ENCODE results near the gene CARM1.
"Not testable (repeated sequence)": the region's sequence is repeated elsewhere in the genome, so short reads cannot be mapped to it uniquely, and the experiment has no call there.

Gene CARM1

GRCh38 chr19:10928563-10929401 is 57.4 kb downstream of the CARM1 start, which contains the start of the genes TIMM29 and YIPF2:
TSS of gene TIMM29 (plus strand) at chr19:10928811. CDS start at chr19:10928823, 12 bp downstream.
TSS of gene YIPF2 (minus strand) at chr19:10928639. CDS start at chr19:10928410, 229 bp downstream.
- DNase-seq (ENCODE audit: low read depth): peak; percentile 84

- no peak for DNase-seq (ENCODE audit: low read depth)
Observed at GRCh38 chr19:10929402-10929794, 58.0 kb downstream of the CARM1 start.

DNA sequence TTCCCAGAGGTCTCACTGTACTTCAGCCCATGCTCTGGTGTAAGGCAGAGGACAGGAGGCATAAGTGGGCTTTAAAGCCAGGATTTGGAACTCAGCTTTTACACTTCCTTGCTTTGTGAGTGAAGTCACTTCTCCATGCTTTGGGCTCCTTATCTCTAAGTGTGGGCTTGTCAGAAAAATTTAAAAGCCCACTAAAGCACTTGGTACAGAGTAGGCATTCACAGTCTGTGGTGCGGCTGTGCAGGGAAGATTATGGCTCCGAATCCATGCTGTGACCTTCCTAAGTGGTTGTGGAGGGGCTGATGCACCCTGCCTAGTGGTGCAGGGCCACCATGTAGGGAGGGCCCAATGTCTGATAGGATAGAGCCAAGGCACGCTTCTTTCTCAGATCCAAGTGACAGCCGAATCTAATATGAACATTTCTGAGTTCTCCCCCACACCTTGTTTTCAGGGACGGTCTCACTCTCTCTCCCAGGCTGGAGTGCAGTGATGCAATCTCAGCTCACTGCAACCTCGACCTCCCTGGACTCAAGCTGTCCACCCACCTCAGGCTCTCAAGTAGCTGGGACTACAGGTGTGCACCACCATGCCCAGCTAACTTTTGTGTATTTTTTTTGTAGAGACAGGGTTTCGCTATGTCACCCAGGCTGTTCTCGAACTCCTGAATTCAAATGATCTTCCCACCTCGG is 64.2 kb downstream of the CARM1 start:
- DNase-seq (ENCODE audit: low read depth): no peak

GRCh38 chr19:10936661-10937084 is 65.3 kb downstream of the CARM1 start:
- DNase-seq (ENCODE audit: low read depth): no peak

- not testable (repeated sequence) for DNase-seq (ENCODE audit: low read depth)
Observed at GRCh38 chr19:10941649-10942048, 70.3 kb downstream of the CARM1 start.

DNA sequence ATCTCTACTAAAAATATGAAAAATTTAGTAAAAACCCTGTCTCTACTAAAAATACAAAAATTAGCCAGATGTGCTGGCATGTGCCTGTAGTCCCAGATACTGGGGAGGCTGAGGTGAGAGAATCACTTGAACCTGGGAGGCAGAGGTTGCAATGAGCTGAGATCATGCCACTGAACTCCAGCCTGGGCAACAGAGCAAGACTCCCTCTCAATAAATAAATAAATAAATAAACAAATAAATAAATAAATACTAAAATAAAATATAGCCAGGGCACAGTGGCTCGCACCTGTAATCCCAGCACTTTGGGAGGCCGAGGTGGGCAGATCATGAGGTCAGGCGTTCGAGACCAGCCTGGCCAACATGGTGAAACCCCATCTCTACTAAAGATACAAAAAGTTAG is 72.1 kb downstream of the CARM1 start:
- not testable (repeated sequence) for DNase-seq (ENCODE audit: low read depth)

DNA sequence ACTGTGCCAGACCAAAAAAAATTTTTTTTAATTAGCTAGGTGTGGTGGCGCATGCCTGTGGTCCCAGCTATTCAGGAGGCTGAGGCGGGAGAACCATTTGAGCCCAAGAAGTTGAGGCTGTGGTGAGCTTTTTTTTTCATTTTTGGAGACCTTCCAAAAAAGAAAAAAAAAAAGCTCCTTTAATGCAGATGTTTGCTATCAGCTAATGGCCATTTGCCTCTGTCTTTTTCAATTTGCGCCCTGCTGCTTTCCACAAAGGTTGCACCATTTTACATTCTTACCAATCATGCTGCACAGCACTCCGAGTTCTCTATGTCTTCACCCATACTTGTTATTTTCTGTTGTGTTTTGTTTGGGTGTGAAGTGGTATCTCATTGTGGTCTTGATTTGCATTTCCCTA is 73.9 kb downstream of the CARM1 start:
- DNase-seq (ENCODE audit: low read depth): no peak

DNA sequence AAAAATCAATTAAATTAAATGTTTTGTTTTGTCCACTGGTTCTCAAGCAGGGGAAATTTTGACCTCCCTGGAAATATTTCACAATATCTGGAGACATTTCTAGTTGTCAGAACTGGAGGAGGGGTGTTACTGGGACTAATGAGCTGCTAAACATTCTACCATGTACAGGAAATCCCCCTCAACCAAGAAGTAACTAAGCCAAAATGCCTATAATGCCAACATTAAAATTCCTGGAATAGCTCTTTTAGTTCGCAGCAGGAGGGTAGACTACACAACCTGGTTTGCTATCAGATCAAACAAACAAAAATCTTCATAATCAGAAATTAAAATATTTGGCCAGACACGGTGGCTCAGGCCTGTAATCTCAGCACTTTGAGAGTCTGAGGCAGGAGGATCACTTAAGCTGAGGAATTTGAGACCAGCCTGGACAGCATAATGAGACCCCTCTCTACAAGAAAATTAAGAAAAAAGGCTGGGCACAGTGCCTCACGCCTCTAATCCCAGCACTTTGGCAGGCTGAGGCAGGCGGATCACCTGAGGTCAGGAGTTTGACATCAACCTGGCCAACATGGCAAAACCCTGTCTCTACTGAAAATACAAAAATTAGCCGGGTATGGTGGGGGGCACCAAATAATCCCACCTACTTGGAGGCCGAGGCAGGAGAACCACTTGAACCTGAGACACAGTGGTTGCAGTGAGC is 75.8 kb downstream of the CARM1 start:
- no peak for DNase-seq (ENCODE audit: low read depth)

GRCh38 chr19:10952809-10953208 is 81.5 kb downstream of the CARM1 start:
- DNase-seq (ENCODE audit: low read depth): no peak

DNA sequence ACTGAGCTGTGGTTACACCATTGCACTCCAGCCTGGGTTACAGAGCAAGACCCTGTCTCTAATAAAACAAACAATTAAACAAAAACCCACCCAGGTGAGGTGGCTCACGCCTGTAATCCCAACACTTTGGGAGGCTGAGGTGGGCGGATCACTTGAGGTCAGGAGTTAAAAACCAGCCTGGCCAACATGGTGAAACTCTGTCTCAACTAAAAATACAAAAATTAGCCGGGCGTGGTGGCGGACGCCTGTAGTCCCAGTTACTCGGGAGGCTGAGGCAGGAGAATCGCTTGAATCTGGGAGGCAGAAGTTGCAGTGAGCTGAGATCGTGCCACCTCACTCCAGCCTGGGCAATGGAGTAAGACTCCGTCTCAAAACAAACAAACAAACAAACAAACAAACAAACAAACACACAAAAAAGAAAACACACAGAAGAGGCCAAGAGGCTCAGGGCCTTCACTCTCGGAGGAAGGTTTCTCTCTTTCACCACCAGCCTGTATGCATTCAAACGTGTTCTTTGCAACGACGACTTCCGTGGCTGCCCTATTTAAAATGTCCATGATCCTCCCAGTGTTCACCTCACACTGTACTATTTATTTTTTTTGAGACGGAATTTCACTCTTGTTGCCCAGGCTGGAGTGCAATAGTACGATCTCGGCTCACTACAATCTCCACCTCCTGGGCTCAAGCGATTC is 88.1 kb downstream of the CARM1 start:
- not testable (repeated sequence) for DNase-seq (ENCODE audit: low read depth)

DNA sequence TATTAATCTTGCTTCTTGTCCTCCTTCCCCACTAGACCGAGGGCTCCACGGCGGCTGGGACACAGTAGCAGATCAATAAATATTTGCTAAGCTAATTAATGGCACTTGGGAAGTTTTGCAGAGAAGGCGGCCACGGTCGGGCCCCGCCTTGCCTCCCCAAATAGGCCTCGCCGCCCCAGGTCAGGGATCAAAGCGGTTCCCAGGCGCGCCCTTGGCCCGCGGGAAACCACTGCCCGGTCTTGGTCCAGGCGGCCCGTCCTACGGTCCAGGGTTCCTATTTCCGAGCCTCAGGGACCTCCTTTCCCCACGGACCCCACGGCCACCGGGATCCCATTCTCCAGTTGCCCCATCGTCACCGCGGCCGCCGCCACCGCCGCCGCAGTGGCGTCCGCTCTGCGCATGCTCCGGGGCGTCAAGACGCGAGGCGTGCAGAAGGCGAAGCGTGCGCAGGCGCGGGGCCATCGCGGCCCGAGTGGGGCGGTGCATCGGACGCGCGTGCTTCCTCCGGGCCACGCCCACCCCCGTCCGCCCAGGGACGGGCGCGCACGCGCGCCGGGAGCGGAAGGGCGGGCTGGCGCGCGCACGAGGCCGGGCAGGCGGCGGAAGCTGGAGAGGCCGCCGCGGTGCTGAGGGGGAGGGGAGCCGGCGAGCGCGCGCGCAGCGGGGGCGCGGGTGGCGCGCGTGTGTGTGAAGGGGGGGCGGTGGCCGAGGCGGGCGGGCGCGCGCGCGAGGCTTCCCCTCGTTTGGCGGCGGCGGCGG is 89.1 kb downstream of the CARM1 start, which contains the start of gene SMARCA4:
TSS of gene SMARCA4 (plus strand) at position 717 of the 759 bp plus-strand sequence. CDS start 23,122 bp downstream, outside the sequence.
- DNase-seq (ENCODE audit: low read depth): peak; percentile 99

- no peak for DNase-seq (ENCODE audit: low read depth)
Observed at GRCh38 chr19:10961073-10961860, 89.9 kb downstream of the CARM1 start.

DNA sequence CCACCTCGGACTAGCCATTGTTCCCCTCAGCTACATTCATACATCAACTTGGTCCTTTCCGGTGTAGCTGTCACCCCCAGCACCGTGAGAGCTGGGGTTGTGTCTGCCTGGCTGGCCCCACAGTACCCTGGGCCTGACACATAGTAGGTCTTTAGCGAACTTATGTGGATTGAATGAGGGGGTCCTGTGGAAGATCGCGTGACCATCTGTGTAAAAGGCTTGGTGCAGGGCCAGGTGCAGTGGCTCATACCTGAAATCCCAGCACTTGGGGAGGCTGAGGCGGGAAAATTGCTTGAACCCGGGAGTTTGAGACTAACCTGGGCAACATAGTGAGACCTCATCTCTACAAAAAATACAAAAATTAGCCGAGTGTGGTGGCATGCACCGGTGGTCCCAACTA is 91.5 kb downstream of the CARM1 start:
- DNase-seq (ENCODE audit: low read depth): no peak

GRCh38 chr19:10963865-10964264 is 92.5 kb downstream of the CARM1 start:
- DNase-seq (ENCODE audit: low read depth): no peak

GRCh38 chr19:10964903-10965302 is 93.5 kb downstream of the CARM1 start:
- no peak for DNase-seq (ENCODE audit: low read depth)

- no peak for DNase-seq (ENCODE audit: low read depth)
Observed at GRCh38 chr19:10965398-10965797, 94.0 kb downstream of the CARM1 start.

GRCh38 chr19:10966809-10967208 is 95.5 kb downstream of the CARM1 start:
- DNase-seq (ENCODE audit: low read depth): no peak

DNA sequence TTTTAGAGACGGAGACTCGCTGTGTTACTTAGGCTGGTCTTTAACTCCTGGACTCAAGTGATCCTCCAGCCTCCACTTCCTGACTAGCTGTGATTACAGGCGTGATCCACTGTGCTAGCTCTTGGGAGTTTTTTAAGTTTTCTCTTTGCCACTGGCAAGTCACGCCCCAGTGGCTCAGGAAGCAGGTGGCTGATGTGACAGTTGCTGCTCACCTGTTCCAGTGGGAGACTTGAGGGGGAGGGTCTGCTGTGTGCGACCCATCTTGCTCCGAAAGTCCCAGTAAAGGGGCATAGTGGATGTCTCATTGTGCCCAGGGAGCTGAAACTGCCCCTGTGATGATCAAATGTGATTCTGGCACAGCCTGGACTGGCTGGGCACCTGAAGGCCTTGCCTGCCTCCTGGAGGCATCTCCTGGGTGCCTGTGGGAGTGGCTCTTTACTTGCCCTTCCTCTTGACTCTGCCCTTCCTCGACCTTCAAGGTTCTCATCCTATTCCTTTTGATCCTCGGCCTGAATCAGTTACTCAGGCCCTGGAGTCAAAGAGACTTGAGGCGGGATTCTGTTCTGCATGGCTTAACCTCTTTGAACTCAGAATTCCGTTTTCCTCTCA is 97.3 kb downstream of the CARM1 start:
- no peak for DNase-seq (ENCODE audit: low read depth)

DNA sequence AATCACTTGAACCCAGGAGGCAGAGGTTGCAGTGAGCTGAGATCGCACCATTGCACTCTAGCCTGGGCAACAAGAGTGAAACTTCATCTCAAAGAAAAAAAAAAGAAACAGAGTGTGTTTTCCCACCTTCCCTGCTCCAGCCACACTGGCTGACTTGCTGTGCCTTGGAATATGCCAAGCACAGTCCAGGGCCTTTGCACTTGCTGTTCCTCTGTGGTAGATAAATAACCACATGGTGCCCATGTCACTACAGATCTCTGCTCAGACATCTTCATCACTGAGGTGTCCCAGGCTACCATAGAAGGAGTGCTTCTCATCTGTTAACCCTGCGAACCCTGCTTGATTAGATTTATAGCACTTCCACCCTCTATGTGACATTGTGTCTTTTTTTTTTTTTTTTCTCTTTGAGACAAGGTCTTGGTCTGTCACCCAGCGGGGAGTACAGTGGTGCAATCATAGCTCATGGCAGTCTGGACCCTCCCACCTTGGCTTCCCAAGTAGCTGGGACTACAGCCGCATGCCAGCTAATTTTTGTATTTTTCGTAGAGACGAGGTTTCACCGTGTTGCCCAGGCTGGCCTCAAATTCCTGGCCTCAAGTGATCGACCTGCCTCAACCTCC is 99.9 kb downstream of the CARM1 start:
- DNase-seq (ENCODE audit: low read depth): no peak
